Astrocyte of the spinal cord (primary cell): ENCODE measurements around the gene SLC22A31.

Experiments
- DNase-seq: peaks from one replicate; pipeline ENCODE4 v3.0.0; 2011; ENCODE audit warnings: low read depth, low spot score
- H3K4me3 ChIP-seq: 2 replicates; pipeline ENCODE4 v1.5.1; 2011; ENCODE audit warnings: low read depth, mild to moderate bottlenecking, low read length, moderate library complexity
- CTCF ChIP-seq: IDR thresholded peaks from 2 replicates; pipeline ENCODE4 v1.5.1; 2012; ENCODE audit warnings: low read depth, mild to moderate bottlenecking, low read length, inconsistent platforms
- in situ Hi-C: cut with HindIII; loops from 2 replicates; pipeline ENCODE4 v1.10.0; 2017; ENCODE audit warnings: low sequenced_read_pairs

Gene SLC22A31

GRCh38 chr16:89176147-89176690 lies 24.1 kb downstream of the SLC22A31 start:
- in situ Hi-C loops, result no loop called here
- DNase-seq, result no peak
- TF ChIP-seq CTCF, result no peak
- H3K4me3 ChIP-seq, result no peak overlapping the region

- no peak overlapping the region for H3K4me3 ChIP-seq
Measured at GRCh38 chr16:89175280-89176146, 24.8 kb downstream of the SLC22A31 start.

GRCh38 chr16:89174877-89175276 lies 25.5 kb downstream of the SLC22A31 start:
- no peak for TF ChIP-seq CTCF
- no peak for DNase-seq
- in situ Hi-C loops, result no loop called here
- H3K4me3 ChIP-seq, result no peak overlapping the region

More at GRCh38 chr16:89175280-89176146, 24.8 kb downstream of the SLC22A31 start:
- TF ChIP-seq CTCF, result no peak
- DNase-seq, result no peak
- in situ Hi-C loops, result no loop called here

GRCh38 chr16:89174055-89174827 lies 26.1 kb downstream of the SLC22A31 start:
- no peak overlapping the region for H3K4me3 ChIP-seq
- DNase-seq, result no peak
- no peak for TF ChIP-seq CTCF
- in situ Hi-C loops, result no loop called here

GRCh38 chr16:89173174-89173921 lies 27.0 kb downstream of the SLC22A31 start:
- in situ Hi-C loops, result no loop called here
- no peak overlapping the region for H3K4me3 ChIP-seq

More at GRCh38 chr16:89173174-89173921, 27.0 kb downstream of the SLC22A31 start:
- no peak for DNase-seq
- TF ChIP-seq CTCF, result no peak
